T follicular helper cell (primary cell): ENCODE results near the gene CCL25.
A peak's percentile ranks its signal among the peaks of the same experiment; 100 is the strongest.

Source experiments
- DNase-seq: peaks from one replicate; pipeline ENCODE4 v3.0.0-alpha.2; 2020; ENCODE audit warnings: low read depth

Gene CCL25

GRCh38 chr19:8045872-8046568 lies 6.5 kb upstream of the CCL25 start:
- no peak for DNase-seq

GRCh38 chr19:8046569-8047165 lies 5.9 kb upstream of the CCL25 start:
- no peak for DNase-seq

GRCh38 chr19:8050274-8051096 lies 2.1 kb upstream of the CCL25 start:
- DNase-seq = peak; percentile 76

GRCh38 chr19:8054169-8054568 lies 1.6 kb downstream of the CCL25 start:
- DNase-seq = no peak

- no peak for DNase-seq
Observed at GRCh38 chr19:8056533-8056932, 4.0 kb downstream of the CCL25 start.

GRCh38 chr19:8057545-8058270 lies 5.1 kb downstream of the CCL25 start:
- no peak for DNase-seq

GRCh38 chr19:8064911-8065874 lies 12.6 kb downstream of the CCL25 start:
- no peak for DNase-seq

GRCh38 chr19:8065875-8066261 lies 13.3 kb downstream of the CCL25 start:
- DNase-seq = no peak

GRCh38 chr19:8069096-8069973 lies 16.8 kb downstream of the CCL25 start:
- no peak for DNase-seq

GRCh38 chr19:8071912-8072311 lies 19.4 kb downstream of the CCL25 start:
- DNase-seq = no peak

- no peak for DNase-seq
Observed at GRCh38 chr19:8074501-8074900, 21.9 kb downstream of the CCL25 start.

- DNase-seq = no peak
Observed at GRCh38 chr19:8075158-8076074, 22.9 kb downstream of the CCL25 start.

GRCh38 chr19:8079988-8080387 lies 27.4 kb downstream of the CCL25 start:
- DNase-seq = no peak

GRCh38 chr19:8080832-8081231 lies 28.3 kb downstream of the CCL25 start:
- DNase-seq = no peak

- no peak for DNase-seq
Observed at GRCh38 chr19:8081569-8082550, 29.3 kb downstream of the CCL25 start.

GRCh38 chr19:8083141-8083540 lies 30.6 kb downstream of the CCL25 start:
- no peak for DNase-seq

- DNase-seq = no peak
Observed at GRCh38 chr19:8084152-8084551, 31.6 kb downstream of the CCL25 start.
